Body of pancreas (tissue), 4 donors: ENCODE results near the gene FLT3. TPM values are rescaled to one million over a fixed set of nuclear protein-coding genes. Genes with fewer than 3 reads are reported as not detected.

Experiments used
- ATAC-seq: fragments of 150-250 bp; one replicate; pipeline ENCODE4 v1.9.1; 2016
- DNase-seq, 4 donors: peaks; one replicate each; pipeline ENCODE4 v3.0.0-alpha.2; 2019
- H3K27ac ChIP-seq, 4 donors: fragments of 200-600 bp; sonication (generic); 1 replicate in 3 of 4; 2 replicates in 1 of 4; pipeline versions ENCODE4 v1.5.1 to v1.6.1; 2016 to 2019; ENCODE audit warnings: mild to moderate bottlenecking in 1 of 4, mixed read lengths in 1 of 4, moderate library complexity in 1 of 4
- H3K27me3 ChIP-seq, 2 donors: fragments of 200-600 bp; sonication (generic); one replicate each; pipeline ENCODE4 v1.6.0; 2016; ENCODE audit warnings: mild to moderate bottlenecking in 1 of 2
- H3K36me3 ChIP-seq, 2 donors: fragments of 200-600 bp; sonication (generic); replicated peaks in 1 of 2; 2 replicates each; pipeline ENCODE4 v1.5.1; 2016; ENCODE audit warnings: low read depth in 2 of 2; ENCODE audit not compliant: insufficient read depth in 1 of 2
- H3K4me1 ChIP-seq: fragments of 200-600 bp; sonication (generic); one replicate; pipeline ENCODE4 v1.6.0; 2016
- H3K4me3 ChIP-seq, 2 donors: fragments of 200-600 bp; sonication (generic); 1 replicate in 1 of 2; 2 replicates in 1 of 2; pipeline ENCODE4 v1.5.1; 2016 to 2019
- H3K9me3 ChIP-seq, 3 donors: fragments of 200-600 bp; sonication (generic); 1 replicate in 2 of 3; 2 replicates in 1 of 3; pipeline ENCODE4 v1.5.1; 2016
- POLR2A ChIP-seq, 3 donors: fragments of 450-650 bp; IDR thresholded peaks; one replicate each; pipeline ENCODE4 v1.6.1; 2016; ENCODE audit warnings: antibody characterized with exemption in 3 of 3, mild to moderate bottlenecking in 2 of 3
- WGBS, 2 donors: methylation state at CpG; one replicate each; pipeline ENCODE4 v1.1.5; 2017; 5-methylcytosine and 5-hydroxymethylcytosine counted together
- intact Hi-C: fragments of 100-400 bp; cut with DNase I; formaldehyde crosslinking; loops from one replicate; pipeline ENCODE4 v1.15.1; 2023
- total RNA-seq, 2 donors: library from RNA; depleted of rRNA; stranded (reverse); fragments of >200 nt; gene quantifications; one replicate each; pipeline ENCODE4 v1.1.0, GENCODE V29; 2016
- TF ChIP-seq, protein P1 (sequence below), 7 experiments: fragments of 450-650 bp in 4 of 7; fragments of 200-600 bp in 3 of 7; sonication (generic) in 3 of 7; IDR thresholded peaks; one replicate each; pipeline ENCODE4 v1.5.1; 2016 to 2019; ENCODE audit warnings: antibody characterized with exemption in 7 of 7

FLT3 gene
- total RNA-seq, 2 donors from 2014 or later, result 2.0 to 4.2 TPM

DNA sequence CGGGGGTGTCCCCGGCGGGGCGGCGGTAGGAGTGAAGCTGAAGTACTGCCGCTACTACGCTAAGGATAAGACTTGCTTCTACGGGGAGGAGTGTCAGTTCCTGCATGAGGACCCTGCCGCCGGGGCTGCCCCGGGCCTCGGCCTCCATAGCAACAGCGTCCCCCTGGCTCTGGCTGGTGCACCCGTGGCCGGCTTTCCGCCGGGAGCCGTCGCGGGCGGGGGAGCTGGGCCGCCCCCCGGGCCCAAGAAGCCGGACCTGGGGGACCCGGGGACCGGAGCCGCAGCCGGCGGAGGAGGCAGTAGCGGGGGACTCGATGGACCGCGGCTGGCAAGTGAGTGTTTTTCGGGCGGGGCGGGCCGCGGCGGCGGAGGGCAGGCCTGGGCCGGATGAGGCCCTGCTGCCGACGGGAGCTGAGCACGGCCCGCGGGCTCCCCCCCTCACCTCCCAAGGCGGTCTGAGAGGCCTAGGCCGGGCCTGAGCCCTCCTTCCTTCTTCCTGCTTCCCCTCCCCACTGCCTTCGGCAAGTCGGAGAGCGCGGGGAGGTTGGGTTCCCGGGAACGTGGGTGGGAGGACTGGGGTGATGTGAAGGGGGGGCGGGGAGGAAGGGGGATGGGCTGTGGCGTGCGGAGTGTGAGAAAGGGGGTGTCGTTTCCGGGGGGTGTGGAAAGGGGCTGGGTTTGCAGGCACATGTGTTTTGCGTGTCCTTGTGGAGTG is 38.5 kb upstream of the FLT3 start:
- peak overlapping the region; percentile 96 to 99 (median 98) for H3K27ac ChIP-seq
- H3K9me3 ChIP-seq, result no peaks in the 10 kb centered on the region
- peaks cover 30% of the 10 kb centered on the region for H3K4me1 ChIP-seq
- peak overlapping the region; percentile 94 to 96 for H3K4me3 ChIP-seq
- WGBS, 2 donors, result 0% methylated on average over 11 to 60 of the region's 60 CpGs
- intact Hi-C loops, result no loop called here
- no peaks in the 10 kb centered on the region for H3K27me3 ChIP-seq
- DNase-seq (peak; percentile 75 to 91 (median 82)), ATAC-seq (peak; percentile 68)
- H3K36me3 ChIP-seq, result no peaks in the 10 kb centered on the region
- TF ChIP-seq POLR2A (IDR thresholded peaks at IDR 0.05), result peak; percentile 70 to 85 (median 79)
- TF ChIP-seq, protein P1, sequence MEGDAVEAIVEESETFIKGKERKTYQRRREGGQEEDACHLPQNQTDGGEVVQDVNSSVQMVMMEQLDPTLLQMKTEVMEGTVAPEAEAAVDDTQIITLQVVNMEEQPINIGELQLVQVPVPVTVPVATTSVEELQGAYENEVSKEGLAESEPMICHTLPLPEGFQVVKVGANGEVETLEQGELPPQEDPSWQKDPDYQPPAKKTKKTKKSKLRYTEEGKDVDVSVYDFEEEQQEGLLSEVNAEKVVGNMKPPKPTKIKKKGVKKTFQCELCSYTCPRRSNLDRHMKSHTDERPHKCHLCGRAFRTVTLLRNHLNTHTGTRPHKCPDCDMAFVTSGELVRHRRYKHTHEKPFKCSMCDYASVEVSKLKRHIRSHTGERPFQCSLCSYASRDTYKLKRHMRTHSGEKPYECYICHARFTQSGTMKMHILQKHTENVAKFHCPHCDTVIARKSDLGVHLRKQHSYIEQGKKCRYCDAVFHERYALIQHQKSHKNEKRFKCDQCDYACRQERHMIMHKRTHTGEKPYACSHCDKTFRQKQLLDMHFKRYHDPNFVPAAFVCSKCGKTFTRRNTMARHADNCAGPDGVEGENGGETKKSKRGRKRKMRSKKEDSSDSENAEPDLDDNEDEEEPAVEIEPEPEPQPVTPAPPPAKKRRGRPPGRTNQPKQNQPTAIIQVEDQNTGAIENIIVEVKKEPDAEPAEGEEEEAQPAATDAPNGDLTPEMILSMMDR (IDR thresholded peaks at IDR 0.05), result no peak

DNA sequence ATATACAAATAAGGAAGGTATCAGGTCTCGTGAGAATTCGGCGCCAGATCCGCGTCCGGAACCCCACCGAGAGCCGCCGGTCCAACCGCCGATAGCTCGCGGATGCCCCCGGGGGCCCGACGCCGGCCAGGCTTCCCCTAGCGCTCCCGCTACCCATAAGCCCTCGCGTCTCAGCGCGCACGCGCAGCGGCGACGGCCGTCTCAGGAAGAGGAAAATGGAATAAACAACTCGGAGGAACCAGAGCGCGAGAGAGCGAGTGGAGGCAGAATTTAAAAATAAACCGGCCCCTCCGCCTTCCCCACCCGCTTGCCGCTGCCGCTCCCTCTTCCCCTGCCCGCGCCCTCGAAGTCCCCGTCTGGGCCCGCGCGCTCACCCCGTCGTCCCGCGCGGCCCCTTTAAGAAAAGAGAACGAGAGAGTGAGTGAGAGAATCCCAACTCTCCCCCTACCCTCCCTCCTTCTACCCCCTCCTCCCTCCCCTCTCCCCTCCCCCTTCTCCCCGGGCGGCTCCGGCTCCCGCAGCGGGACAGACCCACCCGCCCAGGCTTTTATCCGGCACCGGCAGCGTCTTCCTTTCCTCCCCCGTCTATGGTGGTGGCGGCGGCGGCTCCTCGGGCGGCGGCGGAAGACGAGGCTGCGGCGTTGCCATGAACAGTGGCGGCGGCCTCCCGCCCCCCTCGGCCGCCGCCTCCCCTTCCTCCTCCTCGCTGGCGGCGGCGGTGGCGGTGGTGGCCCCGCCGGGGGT is 37.8 kb upstream of the FLT3 start, which contains the start of gene PAN3:
Gene PAN3, plus strand, starts transcription at position 534 of the 744 bp plus-strand sequence. Its CDS starts 113 bp downstream, at position 647.
- Histone ChIP-seq H3K9me3 (no peaks in the 10 kb centered on the region), H3K36me3 (no peaks in the 10 kb centered on the region), H3K27me3 (no peaks in the 10 kb centered on the region), H3K4me3 (peak within 1 kb of the TSS; percentile 94 to 96), H3K4me1 (peaks cover 30% of the 10 kb centered on the region), H3K27ac (peak within 1 kb of the TSS; percentile 96 to 99 (median 98))
- TF ChIP-seq POLR2A (IDR thresholded peaks at IDR 0.05), result peak; percentile 51 to 85 (median 82)
- TF ChIP-seq, protein P1 (IDR thresholded peaks at IDR 0.05), result no peak
- 0% methylated on average over 31 to 66 of the region's 84 CpGs for WGBS, 2 donors
- DNase-seq, result peak; percentile 90 to 93 (median 92)
- peak; percentile 83 for ATAC-seq
- intact Hi-C loops, result no loop called here

DNA sequence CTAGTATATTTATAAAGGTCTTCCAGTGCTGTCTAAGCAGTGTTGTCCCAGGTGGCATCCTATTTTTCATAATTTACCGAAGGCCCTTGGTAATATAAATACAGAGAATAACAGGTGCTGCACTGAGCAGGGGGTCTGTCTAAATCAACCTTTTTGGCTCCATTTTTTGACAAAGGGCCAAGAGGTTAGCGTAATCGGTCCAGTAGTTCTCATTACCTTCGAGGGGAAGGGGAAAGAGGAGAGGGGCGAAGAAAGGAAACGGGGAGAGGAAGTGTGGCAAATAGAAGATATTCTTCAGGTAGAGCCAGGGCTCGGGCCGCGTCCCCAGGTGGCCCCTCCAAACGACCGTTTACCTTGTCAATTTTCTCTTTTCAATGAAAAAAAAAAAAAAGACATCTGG is 37.2 kb upstream of the FLT3 start:
- DNase-seq (peak in 3 of 4 donors; percentile 8 to 21 (median 16)), ATAC-seq (no peak)
- no peaks in the 10 kb centered on the region for H3K36me3 ChIP-seq
- no peaks in the 10 kb centered on the region for H3K27me3 ChIP-seq
- TF ChIP-seq POLR2A (IDR thresholded peaks at IDR 0.05), result no peak
- TF ChIP-seq, protein P1 (IDR thresholded peaks at IDR 0.05), result no peak
- 0% methylated on average over 11 of the region's 11 CpGs for WGBS, 2 donors
- H3K4me3 ChIP-seq, result peak overlapping the region; percentile 94 to 96
- intact Hi-C loops, result no loop called here
- no peaks in the 10 kb centered on the region for H3K9me3 ChIP-seq
- H3K27ac ChIP-seq, result peak overlapping the region in 3 of 4 donors; percentile 97 to 99 (median 99)
- H3K4me1 ChIP-seq, result peaks cover 30% of the 10 kb centered on the region

GRCh38 chr13:28136916-28137315 is 36.5 kb upstream of the FLT3 start:
- peak overlapping the region in 2 of 4 donors; percentile 97 to 99 for H3K27ac ChIP-seq
- no peaks in the 10 kb centered on the region for H3K9me3 ChIP-seq
- intact Hi-C loops, result no loop called here
- ATAC-seq, result no peak
- no peaks in the 10 kb centered on the region for H3K36me3 ChIP-seq
- H3K4me3 ChIP-seq, result peak overlapping the region; percentile 94 to 96
- H3K4me1 ChIP-seq, result peaks cover 26% of the 10 kb centered on the region
- H3K27me3 ChIP-seq, result no peaks in the 10 kb centered on the region
- DNase-seq, result no peak
- TF ChIP-seq POLR2A (IDR thresholded peaks at IDR 0.05), result no peak
- TF ChIP-seq, protein P1 (IDR thresholded peaks at IDR 0.05), result no peak
- WGBS, 2 donors, result 24 to 36% methylated on average over 7 of the region's 7 CpGs
